GM18909 (cell line): ENCODE measurements around the gene IPO13.

Source experiments
- ATAC-seq: cut with Tn5 transposase; IDR thresholded peaks from one replicate; pipeline ENCODE4 v1.9.1; 2021; ENCODE audit warnings: mild to moderate bottlenecking; ENCODE audit not compliant: unreplicated experiment, poor library complexity

IPO13 gene

DNA sequence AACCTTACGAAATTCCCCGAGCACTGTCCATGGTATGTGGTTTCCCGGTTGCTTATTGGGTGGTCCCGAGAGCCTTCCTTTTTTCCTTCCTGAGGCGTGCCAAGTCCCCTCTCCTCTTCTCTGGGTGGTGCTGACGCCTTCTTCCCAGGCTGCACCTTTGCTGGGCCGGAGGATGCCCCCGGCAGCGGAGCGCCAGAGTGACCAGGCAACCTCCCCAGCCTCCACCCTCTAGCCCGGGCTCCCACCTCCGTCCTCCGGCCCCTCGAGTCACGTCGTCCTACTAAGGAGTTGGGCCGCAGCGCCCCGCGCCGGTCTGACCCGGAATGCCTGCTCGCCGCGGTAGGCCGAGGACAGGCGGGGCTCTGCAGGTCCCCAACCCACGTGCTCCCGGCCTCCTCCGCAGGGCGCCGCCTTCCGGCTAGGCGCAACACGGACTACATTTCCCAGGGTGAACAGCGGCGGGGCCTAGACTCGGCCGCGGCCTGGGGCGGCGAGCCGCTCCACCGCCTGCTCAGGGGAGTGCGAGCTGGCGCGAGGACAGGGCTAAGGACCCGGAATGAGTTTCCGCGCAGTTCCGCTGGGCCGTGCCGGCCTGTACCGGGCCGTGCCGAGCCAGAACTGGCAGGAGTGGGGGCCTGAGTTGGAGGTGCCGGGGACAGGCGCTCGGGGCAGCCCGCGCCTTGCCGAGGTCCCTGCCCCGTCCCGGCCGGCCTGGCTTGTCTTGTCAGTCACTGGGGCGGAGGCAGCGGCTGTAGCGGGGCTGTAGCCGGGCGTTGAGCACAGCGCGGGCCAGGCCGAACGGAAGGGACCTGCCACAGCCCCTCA is at the start of gene IPO13:
TSS of gene IPO13 (plus strand) at position 715 of the 825 bp plus-strand sequence. CDS start 651 bp downstream, outside the sequence.
- ATAC-seq = peak; percentile 93

- no peak for ATAC-seq
Observed at GRCh38 chr1:43898981-43899380, 47.8 kb upstream of the IPO13 start.

- no peak for ATAC-seq
Observed at GRCh38 chr1:43900386-43900785, 46.4 kb upstream of the IPO13 start.

- no peak for ATAC-seq
Observed at GRCh38 chr1:43901196-43901961, 45.4 kb upstream of the IPO13 start.

GRCh38 chr1:43902058-43902831 is 44.5 kb upstream of the IPO13 start:
- no peak for ATAC-seq

GRCh38 chr1:43904660-43905551 is 41.8 kb upstream of the IPO13 start:
- no peak for ATAC-seq

DNA sequence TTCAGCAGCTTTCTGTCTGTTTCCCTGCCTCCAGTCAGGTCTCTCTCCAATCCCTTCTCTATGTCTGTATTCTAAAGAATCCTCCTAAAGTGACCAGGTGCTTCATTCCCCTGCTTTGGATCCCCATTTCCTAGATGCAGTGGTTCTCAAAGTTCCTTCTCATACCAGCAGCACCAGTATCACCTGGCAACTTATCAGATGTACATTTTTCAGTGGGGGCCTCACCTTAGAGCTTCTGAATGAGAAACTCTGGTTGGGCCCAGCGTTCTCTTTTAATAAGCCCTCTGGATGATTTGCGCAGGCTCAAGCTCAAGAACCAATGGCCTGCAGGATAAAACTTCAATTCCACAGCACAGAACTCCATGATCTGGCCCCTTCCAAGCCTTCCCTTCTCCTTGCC is 38.5 kb upstream of the IPO13 start:
- ATAC-seq = no peak

- ATAC-seq = no peak
Observed at GRCh38 chr1:43908858-43909257, 37.9 kb upstream of the IPO13 start.

DNA sequence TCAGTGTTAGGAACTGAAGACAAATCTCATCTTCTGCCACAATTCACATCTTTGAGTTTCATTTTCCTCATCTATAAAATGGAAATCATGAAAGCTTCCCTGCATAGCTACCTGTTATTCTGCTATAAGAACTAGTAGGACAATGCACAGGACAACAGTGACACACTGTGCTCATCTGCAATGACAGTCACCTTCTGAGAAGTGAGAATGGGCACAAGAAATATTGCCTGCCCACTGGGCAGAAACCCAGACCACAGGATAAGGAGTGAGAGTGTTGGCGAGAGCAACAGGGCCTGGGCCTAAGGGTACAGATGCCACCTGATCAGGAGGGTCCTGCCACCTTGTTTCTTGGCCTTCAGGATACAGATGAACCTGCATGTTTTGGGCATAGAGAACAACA is 36.4 kb upstream of the IPO13 start:
- ATAC-seq = no peak

- ATAC-seq = no peak
Observed at GRCh38 chr1:43912607-43913006, 34.1 kb upstream of the IPO13 start.

GRCh38 chr1:43913051-43913501 is 33.7 kb upstream of the IPO13 start:
- no peak for ATAC-seq

GRCh38 chr1:43913666-43914360 is 32.9 kb upstream of the IPO13 start:
- ATAC-seq = no peak

DNA sequence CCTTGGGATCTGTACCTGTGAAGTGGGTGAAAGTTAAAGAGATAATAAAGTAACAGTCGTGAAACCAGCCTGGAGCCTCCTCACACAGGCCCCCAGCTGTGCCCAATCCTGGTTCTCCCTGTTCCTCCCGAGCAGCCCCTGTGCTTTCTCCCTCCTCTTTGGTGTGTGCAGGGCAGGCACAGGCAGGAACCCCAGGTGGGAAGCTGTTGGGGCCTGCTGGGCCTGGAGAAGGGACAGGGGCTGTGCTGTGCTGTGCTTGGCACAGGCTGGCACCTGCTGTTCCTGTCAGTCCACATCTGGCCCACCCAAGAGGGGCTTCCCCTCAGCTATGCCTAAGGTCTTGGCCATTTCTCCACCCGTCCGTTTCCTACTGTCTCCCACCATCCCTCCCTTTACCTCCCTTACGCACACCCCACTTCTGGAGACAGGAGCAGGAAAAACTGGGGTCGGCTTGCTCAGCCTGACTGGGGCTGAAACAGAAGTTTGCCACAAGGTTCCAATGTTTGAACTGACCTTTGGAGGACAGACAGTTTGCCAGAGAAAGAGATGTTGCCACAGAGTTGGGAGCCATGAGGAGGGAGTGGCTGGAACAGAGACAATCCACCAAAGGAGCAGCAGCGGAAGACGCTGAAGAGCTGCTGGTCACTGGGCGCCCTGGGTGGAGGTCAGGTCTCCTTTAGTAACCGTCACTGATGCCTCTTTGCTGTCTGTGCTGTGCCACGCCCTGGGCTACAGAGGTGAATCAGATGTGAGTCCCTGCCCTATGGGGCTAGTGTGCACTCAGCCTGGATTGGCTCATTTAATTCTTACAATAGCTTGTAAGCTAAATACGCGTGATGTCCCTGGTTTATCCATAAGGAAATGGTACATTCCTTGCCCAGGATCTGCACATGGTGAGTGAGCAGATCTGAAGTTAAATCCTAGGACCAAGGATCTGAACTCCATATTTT is 31.9 kb upstream of the IPO13 start:
- ATAC-seq = no peak

DNA sequence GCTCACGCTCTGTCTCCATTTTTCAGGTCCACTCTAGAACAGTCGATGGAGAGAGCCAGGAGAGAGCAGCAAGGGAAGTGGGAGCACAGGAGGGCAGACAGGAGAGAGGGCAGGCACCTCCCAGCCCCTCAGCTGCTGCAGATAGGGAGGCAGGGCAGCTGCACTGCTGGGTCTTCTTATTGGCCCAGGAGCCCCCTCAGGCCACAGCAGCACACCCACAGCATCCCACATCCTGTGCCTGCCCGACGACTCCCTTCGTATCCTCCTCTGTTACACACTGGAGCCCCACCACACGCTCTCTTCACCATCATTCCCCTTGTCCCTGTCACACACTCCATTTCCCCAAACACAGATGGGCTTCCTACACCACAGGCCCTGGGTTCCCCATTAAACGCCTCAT is 26.8 kb upstream of the IPO13 start:
- ATAC-seq = no peak

GRCh38 chr1:43921022-43921421 is 25.7 kb upstream of the IPO13 start:
- ATAC-seq = no peak

- no peak for ATAC-seq
Observed at GRCh38 chr1:43924516-43924915, 22.2 kb upstream of the IPO13 start.

- no peak for ATAC-seq
Observed at GRCh38 chr1:43925846-43926245, 20.9 kb upstream of the IPO13 start.
